ENCODE data around the gene TRIM47.

TRIM47 gene

GRCh38 chr17:75848523-75849278 is 29.7 kb downstream of the TRIM47 start:
- in situ Hi-C loops (cut with MboI; ENCODE audit: low sequenced_read_pairs) = no loop called here

- in situ Hi-C loops (cut with MboI; ENCODE audit: low sequenced_read_pairs) = no loop called here
Measured at GRCh38 chr17:75847614-75848522, 30.5 kb downstream of the TRIM47 start.

GRCh38 chr17:75846692-75847613 is 31.4 kb downstream of the TRIM47 start:
- in situ Hi-C loops (cut with MboI; ENCODE audit: low sequenced_read_pairs) = no loop called here

GRCh38 chr17:75845933-75846691 is 32.3 kb downstream of the TRIM47 start:
- in situ Hi-C loops (cut with MboI; ENCODE audit: low sequenced_read_pairs) = no loop called here

GRCh38 chr17:75845058-75845711 is 33.2 kb downstream of the TRIM47 start:
- in situ Hi-C loops (cut with MboI; ENCODE audit: low sequenced_read_pairs) = no loop called here

GRCh38 chr17:75844530-75845057 is 33.8 kb downstream of the TRIM47 start:
- in situ Hi-C loops (cut with MboI; ENCODE audit: low sequenced_read_pairs) = no loop called here

- in situ Hi-C loops (cut with MboI; ENCODE audit: low sequenced_read_pairs) = no loop called here
Measured at GRCh38 chr17:75843577-75844529, 34.5 kb downstream of the TRIM47 start, which contains the start of gene UNC13D. Gene UNC13D (minus strand): TSS chr17:75844404. CDS start chr17:75844337, 67 bp downstream.

GRCh38 chr17:75842963-75843576 is 35.3 kb downstream of the TRIM47 start:
- in situ Hi-C loops (cut with MboI; ENCODE audit: low sequenced_read_pairs) = no loop called here

GRCh38 chr17:75842411-75842810 is 36.0 kb downstream of the TRIM47 start:
- in situ Hi-C loops (cut with MboI; ENCODE audit: low sequenced_read_pairs) = no loop called here

GRCh38 chr17:75840799-75841164 is 37.6 kb downstream of the TRIM47 start:
- in situ Hi-C loops (cut with MboI; ENCODE audit: low sequenced_read_pairs) = no loop called here

GRCh38 chr17:75839942-75840798 is 38.2 kb downstream of the TRIM47 start:
- in situ Hi-C loops (cut with MboI; ENCODE audit: low sequenced_read_pairs) = no loop called here

GRCh38 chr17:75838410-75838809 is 40.0 kb downstream of the TRIM47 start:
- in situ Hi-C loops (cut with MboI; ENCODE audit: low sequenced_read_pairs) = no loop called here

GRCh38 chr17:75837899-75838298 is 40.5 kb downstream of the TRIM47 start:
- in situ Hi-C loops (cut with MboI; ENCODE audit: low sequenced_read_pairs) = no loop called here

GRCh38 chr17:75836605-75837004 is 41.8 kb downstream of the TRIM47 start:
- in situ Hi-C loops (cut with MboI; ENCODE audit: low sequenced_read_pairs) = no loop called here

- in situ Hi-C loops (cut with MboI; ENCODE audit: low sequenced_read_pairs) = no loop called here
Measured at GRCh38 chr17:75835654-75835987, 42.8 kb downstream of the TRIM47 start.

- in situ Hi-C loops (cut with MboI; ENCODE audit: low sequenced_read_pairs) = no loop called here
Measured at GRCh38 chr17:75834928-75835653, 43.3 kb downstream of the TRIM47 start.
